Endothelial cell of umbilical vein (primary cell): ENCODE data around the gene PRRG2.

Experiments
- CTCF ChIP-seq, 2 donors: IDR thresholded peaks; 1 replicate in 1 of 2; 2 replicates in 1 of 2; pipeline ENCODE4 v1.5.1; 2011; ENCODE audit warnings: low read length in 2 of 2, mild to moderate bottlenecking in 2 of 2, moderate library complexity in 2 of 2, control low read depth in 1 of 2, inconsistent platforms in 1 of 2, low read depth in 1 of 2; ENCODE audit not compliant: insufficient read depth in 1 of 2; ENCODE audit errors: extremely low read depth in 1 of 2
- EZH2 ChIP-seq: IDR thresholded peaks from 2 replicates; pipeline ENCODE4 v1.6.1; 2012; ENCODE audit warnings: borderline replicate concordance, low read depth, mild to moderate bottlenecking, moderate library complexity, low read length, inconsistent platforms; ENCODE audit not compliant: severe bottlenecking
- TF ChIP-seq, protein P1 (sequence below): IDR thresholded peaks from 2 replicates; pipeline ENCODE4 v1.6.1; 2011; ENCODE audit not compliant: insufficient read depth, insufficient read length

GRCh38 chr19:49636233-49636932 lies 55.3 kb downstream of the PRRG2 start:
- TF ChIP-seq, protein P1, sequence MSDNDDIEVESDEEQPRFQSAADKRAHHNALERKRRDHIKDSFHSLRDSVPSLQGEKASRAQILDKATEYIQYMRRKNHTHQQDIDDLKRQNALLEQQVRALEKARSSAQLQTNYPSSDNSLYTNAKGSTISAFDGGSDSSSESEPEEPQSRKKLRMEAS = no peak
- TF ChIP-seq EZH2 = no peak
- no peak for TF ChIP-seq CTCF (IDR thresholded peaks at IDR 0.05; ENCODE audit: extremely low read depth in 1 of 2, insufficient read depth in 1 of 2, low read depth in 1 of 2, low read length in 2 of 2)
